SH-SY5Y (cell line): ENCODE measurements around the gene SERINC3.

ENCODE experiments used
- GATA2 ChIP-seq: IDR thresholded peaks from 2 replicates; pipeline ENCODE4 v1.6.1; 2011; ENCODE audit warnings: mild to moderate bottlenecking, low read depth, low read length
- GATA3 ChIP-seq: IDR thresholded peaks from 2 replicates; pipeline ENCODE4 v1.6.1; 2011; ENCODE audit warnings: low read depth, mild to moderate bottlenecking, low read length, moderate library complexity

SERINC3 gene

DNA sequence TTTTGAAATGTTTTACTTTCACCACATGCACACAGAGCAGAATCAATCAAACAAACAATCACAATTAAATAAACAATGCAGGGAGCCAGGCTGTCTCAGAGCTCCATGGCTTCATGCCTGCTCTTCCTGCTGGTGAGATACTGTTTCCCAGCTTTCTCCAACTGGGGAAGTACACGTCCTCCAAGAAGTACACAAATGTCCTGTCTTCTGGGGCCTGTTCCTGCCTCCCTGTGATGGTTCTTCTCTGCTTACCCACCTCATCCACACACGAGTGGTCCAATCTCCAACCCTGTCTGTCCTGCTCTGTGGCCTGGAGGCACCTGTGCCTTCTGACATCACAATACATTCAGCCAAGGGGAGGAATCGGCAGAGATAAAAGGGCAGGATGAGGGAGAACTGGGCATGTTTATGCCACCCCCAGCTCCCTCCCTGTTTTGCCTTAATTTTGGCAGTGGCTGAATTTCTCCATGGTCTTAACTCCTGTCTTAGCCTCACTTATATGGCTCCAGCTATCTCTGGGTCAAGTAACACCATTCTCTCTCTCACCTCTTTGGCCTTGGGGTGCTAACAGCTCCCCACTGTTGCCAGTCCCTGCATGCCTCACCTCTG, 71.5 kb downstream of the SERINC3 start:
- no peak for TF ChIP-seq GATA3
- TF ChIP-seq GATA2, result no peak

DNA sequence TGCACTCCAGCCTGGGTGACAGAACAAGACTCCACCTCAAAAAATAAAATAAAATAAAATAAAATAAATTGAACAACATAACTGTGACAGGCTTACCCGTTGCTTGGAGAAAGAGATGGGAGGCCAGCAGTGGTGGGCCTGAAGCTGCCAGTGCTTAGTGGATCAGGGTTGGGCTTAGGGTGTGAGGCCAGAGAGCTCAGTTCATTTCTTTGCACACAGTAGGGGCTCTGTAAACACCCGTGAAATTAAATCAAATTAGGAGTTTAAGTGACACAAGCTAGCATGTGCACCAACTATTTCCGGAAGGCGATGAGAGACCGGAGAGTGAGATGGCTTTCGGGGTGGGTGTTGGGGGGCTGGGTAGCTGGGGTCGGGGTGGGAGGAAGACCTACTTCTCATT, 72.0 kb downstream of the SERINC3 start:
- no peak for TF ChIP-seq GATA3
- no peak for TF ChIP-seq GATA2

DNA sequence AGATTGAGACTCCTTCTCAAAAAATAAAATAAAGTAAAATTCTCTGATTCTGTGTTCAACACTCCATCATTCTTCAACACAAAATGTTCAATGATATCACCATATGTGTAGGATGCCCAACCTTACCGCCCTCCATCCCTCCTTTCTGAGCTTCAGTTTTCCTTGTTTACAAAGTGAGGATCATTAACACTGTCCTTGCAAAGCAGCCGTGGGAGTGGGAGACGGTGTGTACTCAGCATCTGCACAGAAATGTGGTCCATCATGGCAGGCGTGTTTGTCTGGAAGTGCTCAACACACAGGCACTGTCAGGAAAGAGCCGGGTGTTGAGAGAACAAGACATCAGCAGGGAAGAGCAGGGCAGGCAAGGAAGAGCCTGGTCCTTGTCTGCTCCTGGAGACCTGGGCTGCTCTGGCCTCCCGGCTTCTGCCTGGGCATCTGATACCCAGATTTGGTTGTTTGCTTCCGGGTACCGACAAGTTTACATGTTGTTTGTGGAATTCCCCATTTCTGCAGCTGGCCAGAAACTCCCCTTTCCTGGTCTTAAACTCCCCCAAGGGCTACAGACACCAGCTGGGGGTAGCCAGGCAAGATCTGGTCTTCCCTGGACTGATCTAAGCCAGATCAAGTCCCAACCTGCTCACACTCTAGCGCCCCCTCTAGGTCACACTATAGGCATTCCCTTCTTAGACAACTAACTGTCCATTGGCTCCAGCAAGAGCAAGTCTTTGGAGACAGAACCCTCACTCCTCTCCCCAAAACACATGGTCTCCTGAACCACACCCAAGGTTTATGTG, 72.9 kb downstream of the SERINC3 start:
- no peak for TF ChIP-seq GATA2
- TF ChIP-seq GATA3, result no peak

DNA sequence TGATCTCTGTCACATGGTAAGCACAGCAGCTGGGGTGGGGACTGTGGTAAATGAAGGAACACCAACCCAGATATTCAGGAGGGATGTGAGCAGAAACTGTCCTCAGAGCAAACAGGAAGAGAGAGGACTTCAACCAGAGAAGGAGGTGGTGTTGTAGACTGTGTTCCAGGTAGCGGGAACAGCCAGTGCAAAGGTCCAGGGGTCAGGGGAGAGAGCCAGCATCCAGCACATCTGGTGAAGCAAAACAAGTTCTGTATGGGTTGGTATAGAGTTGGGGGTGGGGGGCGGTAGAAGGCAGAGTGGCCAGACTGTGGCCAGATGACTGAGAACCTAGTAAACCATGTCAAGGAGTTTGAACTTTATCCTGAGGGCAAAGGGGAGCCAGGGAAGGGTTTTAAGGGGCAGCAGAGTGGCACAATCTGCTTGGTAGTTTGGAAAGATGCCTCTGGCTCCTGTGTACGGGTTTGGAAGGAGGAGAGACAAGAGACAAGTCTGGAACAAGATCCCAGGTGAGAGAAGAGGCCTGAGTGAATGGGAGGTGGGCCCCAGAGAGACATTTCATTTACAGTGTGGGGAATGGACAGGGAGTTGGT, 73.9 kb downstream of the SERINC3 start:
- TF ChIP-seq GATA3 (no peak), GATA2 (no peak)
